HUES64 (cell line): ENCODE measurements around the gene FLII.

ENCODE experiments used
- H3K27ac ChIP-seq: 2 replicates; pipeline ENCODE4 v1.7.0; 2013; ENCODE audit warnings: low read depth, low read length, inconsistent platforms
- H3K27me3 ChIP-seq: 2 replicates; pipeline ENCODE4 v1.6.1; 2013; ENCODE audit warnings: mild to moderate bottlenecking, low read length; ENCODE audit not compliant: insufficient read depth
- H3K36me3 ChIP-seq: 2 replicates; pipeline ENCODE4 v1.6.1; 2013; ENCODE audit warnings: mild to moderate bottlenecking, low read length; ENCODE audit not compliant: insufficient read depth
- H3K4me1 ChIP-seq: 2 replicates; pipeline ENCODE4 v1.6.1; 2013; ENCODE audit warnings: mild to moderate bottlenecking, low read length, moderate library complexity; ENCODE audit not compliant: insufficient read depth
- H3K4me3 ChIP-seq: 2 replicates; pipeline ENCODE4 v1.5.1; 2013; ENCODE audit warnings: mild to moderate bottlenecking, low read length, moderate library complexity
- H3K9ac ChIP-seq: 2 replicates; pipeline ENCODE4 v1.6.1; 2013; ENCODE audit warnings: mild to moderate bottlenecking, low read depth, low read length
- H3K9me3 ChIP-seq: 2 replicates; pipeline ENCODE4 v1.6.1; 2013; ENCODE audit warnings: low read depth, low read length; ENCODE audit not compliant: insufficient read depth
- WGBS: fragments of 150-250, 120-280 bp; methylation state at CpG from one replicate; pipeline ENCODE4 v1.1.7; 2013; ENCODE audit warnings: missing lambda C conversion rate; 5-methylcytosine and 5-hydroxymethylcytosine counted together

FLII gene

GRCh38 chr17:18208092-18208491 is 50.4 kb downstream of the FLII start:
- H3K9ac ChIP-seq, result no peak overlapping the region
- no peak overlapping the region for H3K27ac ChIP-seq
- no peaks in the 10 kb centered on the region for H3K4me1 ChIP-seq
- H3K36me3 ChIP-seq, result peaks cover 58% of the 10 kb centered on the region
- no peaks in the 10 kb centered on the region for H3K9me3 ChIP-seq
- no peaks in the 10 kb centered on the region for H3K27me3 ChIP-seq
- 96% methylated on average over 19 of the region's 19 CpGs for WGBS
- no peak overlapping the region for H3K4me3 ChIP-seq

- no peaks in the 10 kb centered on the region for H3K9me3 ChIP-seq
- no peak overlapping the region for H3K4me3 ChIP-seq
- no peak overlapping the region for H3K27ac ChIP-seq
- H3K9ac ChIP-seq, result no peak overlapping the region
- H3K27me3 ChIP-seq, result no peaks in the 10 kb centered on the region
- 0 out of 2 replicates have a peak, but pooled peaks cover 3% of the 10 kb centered on the region for H3K4me1 ChIP-seq
- H3K36me3 ChIP-seq, result peaks cover 58% of the 10 kb centered on the region
Measured at GRCh38 chr17:18206962-18207361, 51.6 kb downstream of the FLII start.

GRCh38 chr17:18205861-18206260 is 52.7 kb downstream of the FLII start:
- no peak overlapping the region for H3K4me3 ChIP-seq
- H3K27ac ChIP-seq, result no peak overlapping the region
- H3K4me1 ChIP-seq, result 0 out of 2 replicates have a peak, but pooled peaks cover 3% of the 10 kb centered on the region
- H3K36me3 ChIP-seq, result peaks cover 62% of the 10 kb centered on the region
- no peaks in the 10 kb centered on the region for H3K27me3 ChIP-seq
- WGBS, result 95% methylated on average over 2 of the region's 2 CpGs
- no peak overlapping the region for H3K9ac ChIP-seq
- H3K9me3 ChIP-seq, result no peaks in the 10 kb centered on the region

DNA sequence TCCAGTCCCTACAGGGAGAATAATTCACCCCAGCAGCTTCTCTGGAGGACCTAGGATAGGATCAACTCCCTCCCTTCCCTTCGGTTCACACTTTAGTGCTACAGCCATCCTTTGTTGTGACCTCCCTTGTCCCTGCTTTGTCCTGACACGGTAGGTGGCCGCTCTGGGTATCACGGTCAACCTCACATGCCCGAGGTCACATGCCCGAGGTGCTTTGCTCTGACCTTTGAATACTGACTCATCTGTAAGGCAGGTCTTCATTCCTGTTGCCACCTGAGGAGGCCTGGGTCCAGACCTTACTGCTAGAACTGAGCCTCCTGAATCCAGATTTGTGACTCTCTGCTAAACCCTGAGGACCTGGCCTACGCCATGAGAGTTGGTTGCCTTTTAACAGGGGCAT is 55.2 kb downstream of the FLII start:
- Histone ChIP-seq H3K36me3 (peaks cover 57% of the 10 kb centered on the region), H3K9ac (no peak overlapping the region), H3K27ac (no peak overlapping the region), H3K4me1 (0 out of 2 replicates have a peak, but pooled peaks cover 10% of the 10 kb centered on the region), H3K4me3 (no peak overlapping the region), H3K9me3 (no peaks in the 10 kb centered on the region), H3K27me3 (no peaks in the 10 kb centered on the region)
- 54% methylated on average over 7 of the region's 7 CpGs for WGBS

GRCh38 chr17:18201108-18201507 is 57.4 kb downstream of the FLII start:
- Histone ChIP-seq H3K27me3 (no peaks in the 10 kb centered on the region), H3K9me3 (no peaks in the 10 kb centered on the region), H3K4me3 (no peak overlapping the region), H3K27ac (no peak overlapping the region), H3K9ac (no peak overlapping the region), H3K36me3 (peaks cover 58% of the 10 kb centered on the region), H3K4me1 (0 out of 2 replicates have a peak, but pooled peaks cover 10% of the 10 kb centered on the region)
- 93% methylated on average over 4 of the region's 4 CpGs for WGBS

DNA sequence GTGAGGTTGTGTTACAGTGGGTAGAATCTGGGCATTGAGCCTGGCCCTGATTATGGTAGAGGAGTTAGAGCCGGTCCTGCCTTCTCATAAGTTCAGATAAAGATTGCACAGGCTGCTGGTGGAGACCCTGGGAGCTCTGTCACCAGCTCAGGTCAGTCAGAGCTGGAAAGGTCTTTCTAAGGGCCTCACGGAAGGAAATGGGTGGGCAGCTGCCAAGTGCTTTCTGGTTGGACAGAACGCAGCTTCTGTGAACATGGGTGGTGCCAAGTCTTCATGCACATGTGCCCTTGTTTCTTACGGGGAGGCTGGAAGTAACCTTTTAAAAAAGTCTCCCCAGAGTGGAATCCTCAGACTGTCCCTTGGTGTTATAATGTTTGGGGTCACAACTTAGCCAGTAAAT is 60.0 kb downstream of the FLII start:
- H3K9me3 ChIP-seq, result no peaks in the 10 kb centered on the region
- H3K27me3 ChIP-seq, result no peaks in the 10 kb centered on the region
- H3K4me3 ChIP-seq, result no peak overlapping the region
- H3K9ac ChIP-seq, result no peak overlapping the region
- H3K36me3 ChIP-seq, result peaks cover 66% of the 10 kb centered on the region
- WGBS, result 95% methylated on average over 4 of the region's 4 CpGs
- H3K27ac ChIP-seq, result no peak overlapping the region
- H3K4me1 ChIP-seq, result 0 out of 2 replicates have a peak, but pooled peaks cover 10% of the 10 kb centered on the region

- Histone ChIP-seq H3K27me3 (no peaks in the 10 kb centered on the region), H3K4me1 (0 out of 2 replicates have a peak, but pooled peaks cover 10% of the 10 kb centered on the region), H3K9me3 (no peaks in the 10 kb centered on the region), H3K4me3 (no peak overlapping the region), H3K9ac (no peak overlapping the region), H3K36me3 (peaks cover 70% of the 10 kb centered on the region), H3K27ac (no peak overlapping the region)
- 93% methylated on average over 3 of the region's 3 CpGs for WGBS
Measured at GRCh38 chr17:18197535-18198194, 60.9 kb downstream of the FLII start.

GRCh38 chr17:18195246-18195645 is 63.3 kb downstream of the FLII start:
- WGBS, result 95% methylated on average over 4 of the region's 5 CpGs

More at GRCh38 chr17:18195246-18195645, 63.3 kb downstream of the FLII start:
- Histone ChIP-seq H3K9ac (no peak overlapping the region), H3K27me3 (no peaks in the 10 kb centered on the region), H3K4me1 (0 out of 2 replicates have a peak, but pooled peaks cover under 1% of the 10 kb centered on the region), H3K27ac (no peak overlapping the region), H3K36me3 (peaks cover 66% of the 10 kb centered on the region), H3K9me3 (no peaks in the 10 kb centered on the region), H3K4me3 (no peak overlapping the region)
